22Rv1 (cell line): ENCODE results near the gene RASGRP2.
A peak's percentile ranks its signal among the peaks of the same experiment; 100 is the strongest.

Source experiments
- CTCF ChIP-seq: fragments of 450-650 bp; IDR thresholded peaks from 2 replicates; pipeline ENCODE4 v1.5.1; 2017; ENCODE audit warnings: mild to moderate bottlenecking
- ZFX ChIP-seq: fragments of 450-650 bp; IDR thresholded peaks from 2 replicates; pipeline ENCODE4 v1.6.1; 2017; ENCODE audit warnings: antibody characterized with exemption, borderline replicate concordance

GRCh38 chr11:64723117-64723906, 20.6 kb downstream of the RASGRP2 start, which contains the start of gene NRXN2:
- TF ChIP-seq ZFX (no peak), CTCF (peak; percentile 99)
